HG03378 (cell line): Measurements from ENCODE around the gene TPX2.
A peak's percentile ranks its signal among the peaks of the same experiment; 100 is the strongest.
"Not testable (repeated sequence)": the region's sequence is repeated elsewhere in the genome, so short reads cannot be mapped to it uniquely, and the experiment has no call there.

Experiments used
- ATAC-seq: cut with Tn5 transposase; IDR thresholded peaks from one replicate; pipeline ENCODE4 v1.9.1; 2021; ENCODE audit warnings: mild to moderate bottlenecking, moderate library complexity; ENCODE audit not compliant: unreplicated experiment

TPX2 gene

DNA sequence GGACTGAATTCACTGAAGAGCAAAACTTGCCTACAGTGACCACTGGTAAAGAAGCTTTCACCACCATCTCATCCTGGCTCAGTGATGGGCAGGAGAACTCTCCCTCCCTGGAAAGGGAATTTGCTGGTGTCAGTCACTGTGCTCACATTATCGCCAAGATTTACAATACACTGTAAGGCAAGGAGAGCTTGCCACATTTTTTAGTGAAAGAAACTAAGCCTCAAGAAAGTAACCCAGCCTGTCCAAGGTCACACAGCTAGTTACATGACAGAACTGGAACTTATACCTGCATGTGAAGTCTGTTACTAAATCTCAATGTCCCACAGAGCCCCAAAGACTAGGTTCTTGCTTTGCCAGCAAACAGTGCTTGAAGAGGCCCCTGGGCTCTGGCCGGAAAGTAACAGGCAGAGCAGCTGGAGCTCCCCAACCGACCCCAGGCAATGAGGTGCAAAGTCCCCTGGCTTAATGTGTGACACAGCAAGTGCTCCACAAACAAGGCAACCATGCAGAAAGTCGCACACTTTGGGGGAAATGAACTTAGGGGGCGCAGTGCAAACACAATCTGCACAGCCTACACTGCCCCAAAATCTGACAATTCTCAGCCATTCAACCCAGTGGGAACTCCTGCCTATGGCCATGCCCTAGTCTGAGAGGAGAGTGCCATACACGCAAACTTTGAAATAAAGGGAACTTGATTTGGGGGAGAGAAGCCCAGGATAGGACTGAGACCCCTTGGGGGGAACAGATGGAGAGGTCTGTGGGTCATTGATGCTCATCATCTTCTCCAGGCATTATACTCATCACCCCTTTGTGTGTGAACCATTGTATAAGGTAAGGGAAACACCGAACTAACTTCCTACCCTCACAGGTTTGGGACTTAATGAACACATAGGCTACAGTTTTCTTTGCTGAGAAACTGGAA is 18.3 kb upstream of the TPX2 start:
- no peak for ATAC-seq

DNA sequence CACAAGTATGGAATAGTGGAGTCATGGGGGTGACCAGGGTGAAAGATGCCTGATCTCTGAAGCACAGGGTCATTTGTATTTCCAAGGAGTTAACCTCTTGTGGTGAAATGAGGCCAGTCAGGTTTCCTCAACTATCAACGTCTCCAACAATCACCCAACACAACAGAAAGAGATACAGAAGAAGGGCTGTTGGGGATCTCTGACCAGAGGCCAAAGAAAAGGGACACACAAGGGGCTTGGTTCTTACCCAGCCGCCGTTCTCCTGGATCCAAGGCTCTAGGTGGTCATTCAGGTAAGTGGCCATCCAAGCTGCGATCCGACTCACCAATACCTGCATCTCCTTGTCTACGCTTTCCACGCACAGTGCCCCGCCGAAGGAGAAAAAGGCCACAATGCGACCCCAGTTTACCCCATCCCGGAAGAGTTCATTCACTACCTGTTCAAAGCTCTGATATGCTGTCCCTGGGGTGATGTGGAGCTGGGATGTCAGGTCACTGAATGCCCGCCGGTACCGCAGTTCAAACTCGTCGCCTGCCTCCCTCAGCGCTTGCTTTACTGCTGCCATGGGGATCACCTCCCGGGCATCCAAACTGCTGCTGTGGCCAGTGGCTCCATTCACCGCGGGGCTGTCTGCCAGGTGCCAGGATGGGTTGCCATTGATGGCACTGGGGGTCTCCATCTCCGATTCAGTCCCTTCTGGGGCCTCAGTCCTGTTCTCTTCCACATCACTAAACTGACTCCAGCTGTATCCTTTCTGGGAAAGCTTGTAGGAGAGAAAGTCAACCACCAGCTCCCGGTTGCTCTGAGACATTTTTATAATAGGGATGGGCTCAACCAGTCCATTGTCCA is 17.5 kb upstream of the TPX2 start:
- no peak for ATAC-seq

DNA sequence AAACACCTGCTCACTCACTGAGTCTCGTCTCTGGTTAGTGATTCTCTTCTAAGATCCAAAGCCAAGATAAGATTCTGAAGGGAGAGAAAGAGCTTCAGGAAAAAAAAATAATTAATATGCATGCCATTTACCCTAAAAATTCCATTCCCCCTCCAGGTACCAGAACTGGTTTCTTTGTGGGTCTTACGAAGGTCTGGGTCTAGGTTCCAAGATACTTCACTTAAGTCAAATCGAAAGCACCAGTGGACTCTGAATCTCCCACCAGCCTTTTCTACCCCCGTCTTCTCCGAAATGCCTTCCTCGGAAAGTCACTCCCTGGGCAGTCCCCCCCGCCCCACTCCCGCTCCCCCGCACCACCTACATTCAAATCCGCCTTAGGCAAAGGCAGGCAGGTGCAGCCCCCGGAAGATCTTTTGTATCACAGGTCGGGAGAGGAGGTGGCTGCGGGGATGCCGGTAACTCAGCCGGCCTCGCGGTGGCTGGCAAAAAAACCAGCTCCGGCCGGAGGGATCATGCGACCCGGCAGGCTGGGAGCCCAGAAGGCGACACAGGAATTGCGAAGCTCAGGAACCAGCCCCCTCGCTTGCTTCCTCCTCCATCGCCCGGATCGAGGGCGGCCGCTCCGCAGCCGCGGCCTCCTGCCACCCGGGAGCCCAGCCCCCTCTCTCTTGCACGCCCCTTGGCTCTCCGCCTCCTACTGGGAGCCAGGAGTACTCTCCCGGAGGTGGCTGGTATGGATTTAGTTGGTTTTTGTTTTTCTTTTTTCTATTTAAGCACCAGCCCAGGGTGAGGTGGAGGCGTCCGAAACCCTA is 16.6 kb upstream of the TPX2 start, which contains the start of gene BCL2L1:
Gene BCL2L1 (minus strand): TSS at position 612 of the 812 bp plus-strand sequence. CDS start 650 bp downstream, outside the sequence.
- ATAC-seq, result no peak

DNA sequence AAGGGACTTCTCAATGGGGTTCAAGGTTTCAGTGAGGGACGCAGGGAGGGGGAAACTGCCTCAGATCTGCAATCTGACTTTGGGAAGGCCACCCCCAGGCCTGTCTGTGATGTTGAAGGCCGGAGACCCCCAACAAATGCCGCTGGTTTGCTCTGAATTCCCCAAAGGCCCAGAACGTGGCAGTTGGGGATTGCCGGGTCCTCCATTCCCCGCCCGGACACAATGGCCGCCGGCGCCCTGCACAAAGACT is 16.1 kb upstream of the TPX2 start:
- ATAC-seq, result no peak

DNA sequence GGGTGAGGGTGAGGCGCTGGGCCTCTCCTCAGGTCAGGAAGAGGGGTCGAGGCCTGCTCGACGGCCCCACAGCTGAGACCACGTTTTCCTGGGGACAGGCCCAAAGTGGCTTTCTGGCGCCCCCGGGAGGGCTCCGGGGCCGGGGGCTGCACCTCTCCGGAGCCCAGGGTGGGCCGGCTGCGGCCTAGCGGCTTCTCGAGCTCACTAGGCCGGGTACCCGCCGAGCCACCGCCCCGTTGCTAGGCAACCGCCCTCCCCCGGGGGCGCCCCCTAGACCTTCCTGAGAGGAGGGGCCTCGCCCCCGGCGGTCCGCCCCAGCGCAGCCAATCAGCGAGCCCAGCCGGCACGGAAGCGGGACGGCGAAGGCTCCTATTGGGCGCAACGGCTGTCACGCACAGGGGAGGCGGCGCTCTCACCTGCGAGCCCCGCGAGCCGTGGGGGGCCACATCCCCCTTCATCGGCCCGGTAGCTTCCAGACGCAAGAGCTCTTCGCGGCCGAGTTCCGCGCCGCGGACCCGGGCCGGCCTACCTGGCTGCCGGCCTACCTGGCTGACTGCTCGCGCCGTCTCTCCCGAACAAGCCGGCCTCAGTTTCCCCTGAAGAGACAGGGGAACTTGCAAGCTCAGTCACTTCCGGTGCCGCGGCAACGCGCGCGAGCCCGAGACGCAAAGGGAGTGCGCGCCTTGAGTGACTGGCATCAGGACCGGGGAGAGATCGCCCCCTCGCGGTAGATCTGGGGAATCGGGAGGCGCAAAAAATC is 15.6 kb upstream of the TPX2 start:
- ATAC-seq, result peak; percentile 71

DNA sequence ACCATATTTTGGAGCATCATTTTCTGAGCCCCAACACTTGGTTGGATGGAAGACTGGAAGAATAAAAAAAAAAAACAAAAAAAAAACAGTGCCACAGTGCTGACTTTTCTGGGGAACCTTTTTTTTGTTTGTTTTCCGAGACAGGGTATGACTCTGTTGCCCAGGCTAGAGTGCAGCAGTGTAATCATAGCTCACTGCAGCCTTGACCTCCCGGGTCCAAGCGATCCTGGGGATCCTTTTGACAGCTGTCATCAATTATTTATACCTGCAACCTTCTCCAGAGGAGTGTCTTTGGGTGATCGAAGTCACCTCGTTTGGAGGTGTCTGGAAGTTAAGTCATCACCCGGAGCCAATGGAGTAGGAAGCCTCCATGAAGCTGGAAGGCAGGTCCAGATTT is 7.8 kb upstream of the TPX2 start:
- no peak for ATAC-seq

DNA sequence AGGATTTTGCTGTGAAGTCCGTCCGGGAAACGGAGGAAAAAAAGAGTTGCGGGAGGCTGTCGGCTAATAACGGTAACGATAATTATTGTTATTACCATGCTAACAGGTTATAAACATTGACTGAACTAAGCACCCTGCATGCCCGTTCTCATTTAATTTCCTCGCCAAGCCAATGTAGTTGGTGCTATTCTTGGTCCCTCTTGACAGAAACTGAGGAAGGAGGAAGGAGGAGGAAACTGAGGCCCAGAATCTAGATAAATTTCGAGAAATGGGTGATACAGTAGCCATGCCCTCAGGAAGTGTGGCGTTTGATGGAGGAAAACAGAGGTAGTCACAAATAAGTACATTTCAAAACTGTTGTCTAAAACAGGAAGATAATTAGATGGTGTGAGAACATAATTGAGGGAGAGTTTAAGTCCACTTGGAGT is 474 bp downstream of the TPX2 start:
- peak; percentile 6 for ATAC-seq

DNA sequence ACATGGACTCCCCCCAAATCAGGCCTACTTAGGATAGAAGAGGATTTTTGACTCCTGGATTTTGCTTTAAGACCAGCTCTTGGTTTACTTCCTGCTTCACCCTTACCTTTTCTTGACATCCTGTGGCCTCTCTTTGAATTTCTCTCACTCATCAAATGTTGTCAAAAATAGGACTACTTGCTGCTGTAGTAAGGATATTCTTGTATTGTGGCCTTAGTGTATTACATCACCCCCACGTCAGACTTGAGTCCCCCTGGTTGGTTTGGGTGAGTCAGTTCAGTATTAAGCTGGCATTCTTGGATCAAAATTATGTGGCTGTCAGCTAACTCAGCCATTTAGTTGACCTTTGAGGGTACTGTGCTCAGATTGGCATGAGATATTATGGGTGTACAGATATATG is 1.1 kb downstream of the TPX2 start:
- ATAC-seq, result no peak

DNA sequence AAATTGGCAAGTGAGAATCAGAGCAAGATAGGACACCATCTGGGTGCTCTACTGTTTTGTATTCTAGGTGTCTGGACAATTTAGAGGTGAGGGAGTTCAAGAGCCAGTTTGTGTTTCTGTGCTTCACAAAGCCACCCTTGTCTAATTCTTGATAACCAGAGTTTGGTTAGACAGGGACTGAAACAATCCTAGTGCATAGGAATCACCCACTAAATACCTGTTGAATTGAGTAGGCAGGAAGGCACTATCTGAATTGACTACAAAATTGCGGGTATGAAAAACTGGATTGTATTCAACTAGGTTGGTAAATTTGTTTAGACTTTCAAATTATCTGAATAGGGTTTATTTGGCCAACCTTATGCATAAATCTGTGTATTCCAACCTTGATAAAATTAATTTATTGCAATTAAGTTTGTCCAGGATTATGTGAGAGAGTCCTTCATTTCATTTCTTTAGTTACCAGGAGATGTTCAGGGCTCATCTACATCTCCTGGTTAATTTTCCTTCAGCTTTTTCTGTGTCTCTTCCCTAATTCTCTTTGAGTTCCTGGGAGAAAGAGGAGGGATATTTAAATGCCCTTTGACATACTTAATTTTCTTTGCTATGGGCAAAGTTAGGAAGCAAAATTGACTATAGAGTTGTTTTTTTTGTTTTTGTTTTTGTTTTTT is 1.7 kb downstream of the TPX2 start:
- ATAC-seq, result no peak

DNA sequence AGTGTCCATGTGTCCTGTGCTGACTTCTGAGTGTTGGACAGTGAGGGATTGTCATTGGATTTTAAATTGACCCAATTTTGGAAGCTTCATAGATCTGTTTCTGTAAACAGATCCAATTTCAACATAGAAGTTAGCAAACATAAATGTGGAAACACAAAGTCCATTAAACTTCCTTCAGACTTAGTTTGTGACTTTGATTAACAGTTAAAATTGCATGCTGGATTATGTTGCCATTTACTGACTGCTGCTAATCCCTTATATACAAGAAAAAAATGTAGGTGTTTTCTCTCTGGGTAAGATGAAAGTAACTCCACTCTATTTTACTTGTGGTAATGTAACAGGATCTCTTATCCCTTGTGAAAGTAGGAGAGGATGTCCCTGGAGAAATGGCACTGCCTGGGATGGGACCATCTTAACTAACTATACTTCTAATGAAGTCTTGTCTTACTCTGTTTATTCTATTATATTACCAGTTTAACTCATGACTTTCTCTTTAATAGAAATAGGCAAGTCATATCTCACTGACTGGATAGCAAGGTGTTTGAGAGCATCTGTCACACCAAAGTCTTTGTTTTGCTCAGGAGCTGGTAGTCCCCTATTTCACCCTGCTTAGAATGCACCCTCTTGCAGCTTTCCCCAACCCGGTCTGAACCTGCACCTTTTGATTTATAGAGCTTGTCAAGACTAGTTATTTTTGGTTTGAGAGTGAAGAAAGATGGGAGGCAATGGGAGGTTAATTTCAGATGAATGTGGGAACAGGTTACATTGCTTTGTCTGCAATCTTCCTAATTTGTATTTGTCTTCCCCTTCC is 7.2 kb downstream of the TPX2 start:
- ATAC-seq, result no peak

DNA sequence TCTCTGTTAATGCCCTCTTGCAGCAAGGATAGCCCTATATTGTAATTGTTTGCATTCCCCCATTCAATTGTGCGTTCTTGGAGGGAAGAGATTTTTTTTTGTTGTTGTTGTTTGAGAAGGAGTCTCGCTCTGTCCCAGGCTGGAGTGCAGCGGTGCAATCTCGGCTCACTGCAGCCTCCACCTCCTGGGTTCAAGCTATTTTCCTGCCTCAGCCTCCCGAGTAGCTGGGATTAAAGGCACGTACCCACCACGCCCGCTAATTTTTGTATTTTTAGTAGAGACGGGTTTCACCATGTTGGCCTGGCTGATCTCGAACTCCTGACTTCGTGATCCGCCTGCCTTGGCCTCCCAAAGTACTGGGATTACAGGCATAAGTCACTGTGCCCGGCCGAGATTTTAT is 7.9 kb downstream of the TPX2 start:
- not testable (repeated sequence) for ATAC-seq

DNA sequence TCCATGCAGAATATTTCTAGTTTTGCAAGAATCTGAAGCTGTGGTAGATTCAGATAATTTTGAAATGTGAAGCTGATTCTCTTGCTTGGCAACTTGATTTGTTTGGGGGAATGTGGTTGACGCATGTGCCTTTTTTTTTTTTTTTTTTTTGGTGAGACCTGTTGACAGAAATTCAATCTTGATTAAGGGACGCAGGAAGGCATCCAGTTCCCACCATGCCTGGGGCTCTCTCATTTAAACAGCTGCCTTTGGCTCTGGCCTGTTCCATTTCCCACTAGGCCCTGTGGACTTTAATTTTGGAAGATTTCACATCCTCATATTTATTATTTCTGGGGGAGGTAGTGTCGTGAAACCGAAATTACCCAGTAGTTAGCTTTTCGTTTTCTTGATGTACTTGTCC is 8.6 kb downstream of the TPX2 start:
- ATAC-seq, result no peak

DNA sequence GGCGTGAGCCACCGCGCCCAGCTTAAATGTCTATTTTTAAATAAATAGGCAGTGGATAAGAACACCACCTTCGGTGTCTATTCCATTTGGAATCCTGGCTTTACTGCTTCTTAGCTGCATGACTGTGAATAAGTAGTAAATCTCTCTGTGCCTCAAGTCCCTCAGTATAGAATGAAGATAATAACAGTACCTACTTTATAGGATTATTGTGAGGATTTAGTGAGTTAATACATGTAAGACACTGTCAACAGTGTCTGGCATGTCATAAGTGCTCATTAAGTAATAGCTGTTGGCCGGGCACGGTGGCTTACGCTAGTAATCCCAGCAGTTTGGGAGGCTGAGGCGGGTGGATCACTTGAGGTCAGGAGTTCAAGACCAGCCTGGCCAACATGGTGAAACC is 10.1 kb downstream of the TPX2 start:
- ATAC-seq, result no peak

DNA sequence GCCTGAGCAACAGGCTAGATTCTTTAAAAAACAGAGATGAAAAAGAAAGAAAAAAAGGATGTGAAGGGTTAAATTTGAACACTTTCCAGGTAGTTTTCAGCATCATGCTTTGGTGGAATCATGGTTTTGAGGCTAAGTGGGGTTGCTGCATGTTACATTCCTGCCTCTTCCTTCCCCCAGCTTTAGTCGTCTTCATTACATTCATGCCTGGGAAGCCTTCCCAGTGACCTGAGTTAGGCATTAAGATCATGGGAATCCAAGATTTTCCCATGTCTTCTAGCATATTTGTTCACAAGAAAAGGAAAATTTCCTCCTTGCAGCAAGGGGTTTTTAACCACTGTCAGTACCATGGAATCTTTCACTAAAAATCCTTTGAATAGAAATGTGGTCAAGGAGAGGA is 12.0 kb downstream of the TPX2 start:
- no peak for ATAC-seq

DNA sequence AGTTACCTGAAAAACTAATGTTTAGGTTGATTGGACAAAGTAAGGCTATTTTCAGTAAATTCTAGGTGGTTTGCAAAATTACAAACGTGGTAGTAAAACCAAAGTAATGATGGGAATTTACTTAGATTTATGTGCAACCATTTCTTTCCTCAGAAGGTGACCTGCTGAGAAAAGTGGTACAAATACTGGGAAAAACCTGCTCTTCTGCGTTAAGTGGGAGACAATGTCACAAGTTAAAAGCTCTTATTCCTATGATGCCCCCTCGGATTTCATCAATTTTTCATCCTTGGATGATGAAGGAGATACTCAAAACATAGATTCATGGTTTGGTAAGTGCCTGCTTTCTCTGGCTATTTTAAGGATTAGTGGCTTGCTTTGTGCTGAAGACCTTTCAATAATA is 18.2 kb downstream of the TPX2 start:
- no peak for ATAC-seq

DNA sequence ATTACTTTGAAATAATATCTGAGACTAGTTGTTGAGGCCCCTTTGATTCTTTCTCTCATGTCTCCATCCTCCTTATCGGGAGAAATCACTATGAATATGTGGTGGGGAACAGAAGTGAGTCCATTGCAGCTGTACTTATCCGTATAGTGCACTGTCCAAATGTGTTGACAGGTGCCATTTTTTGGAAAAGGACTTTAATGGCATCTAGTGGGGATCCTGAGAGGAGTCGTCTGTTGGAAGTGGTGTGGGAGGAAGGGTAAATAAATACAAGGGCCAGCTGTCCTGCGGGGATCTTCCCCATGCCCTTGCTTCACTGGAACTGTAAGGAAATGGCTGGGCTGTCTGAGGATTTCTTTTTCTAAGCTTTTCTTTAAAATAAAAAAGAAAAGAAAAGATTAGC is 19.4 kb downstream of the TPX2 start:
- ATAC-seq, result no peak

DNA sequence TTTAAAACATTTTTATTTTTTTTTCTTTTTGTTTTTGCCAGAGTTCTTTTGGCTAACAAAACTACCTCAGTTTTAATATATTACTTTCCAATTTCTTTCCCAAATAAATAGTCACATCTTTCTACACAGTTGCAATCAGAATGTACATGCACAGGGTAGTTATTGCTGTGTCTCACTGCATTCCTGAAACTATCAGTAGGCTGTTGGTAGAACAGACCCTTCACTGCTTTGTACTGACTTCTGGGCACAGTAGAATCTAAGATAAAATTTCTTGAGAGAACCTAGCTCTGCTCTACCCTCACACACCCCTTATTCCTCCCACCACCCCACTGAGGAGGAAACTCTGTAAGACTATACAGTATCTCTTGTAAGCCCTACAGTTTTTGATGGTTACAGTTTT is 19.9 kb downstream of the TPX2 start:
- ATAC-seq, result no peak

DNA sequence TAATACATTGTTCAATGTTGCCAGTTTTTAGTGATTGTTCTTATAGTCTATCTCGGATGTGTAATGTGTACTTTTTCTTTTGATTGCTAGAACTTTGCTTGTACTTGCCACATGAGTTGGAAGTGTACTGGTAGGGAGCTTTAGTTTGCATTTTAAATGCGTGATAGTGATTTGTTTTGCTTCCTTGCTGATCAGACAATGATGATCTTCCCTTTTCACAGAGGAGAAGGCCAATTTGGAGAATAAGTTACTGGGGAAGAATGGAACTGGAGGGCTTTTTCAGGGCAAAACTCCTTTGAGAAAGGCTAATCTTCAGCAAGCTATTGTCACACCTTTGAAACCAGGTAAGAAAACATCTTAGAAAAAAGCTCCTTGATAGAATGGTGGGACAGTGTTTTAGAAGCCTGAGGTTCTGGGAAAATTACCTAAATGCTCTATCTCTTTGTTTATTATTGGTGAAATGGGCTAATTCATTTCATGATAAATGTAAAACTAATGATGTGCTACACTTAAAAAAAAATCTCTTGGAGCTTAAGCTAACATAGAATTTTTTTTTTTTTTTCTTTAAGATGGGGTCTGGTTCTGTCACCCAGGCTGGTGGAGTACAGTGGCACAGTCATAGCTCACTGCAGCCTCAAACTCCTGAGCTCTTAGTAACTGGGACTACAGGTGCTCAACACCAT is 20.9 kb downstream of the TPX2 start:
- no peak for ATAC-seq
